HCT116 (cell line): ENCODE results near the gene TMEM232. TPM values are rescaled to one million over a fixed set of nuclear protein-coding genes. Genes with fewer than 3 reads are reported as not detected.

ENCODE experiments used
- ATAC-seq: fragments of 200-7000 bp; cut with Tn5 transposase; 2 replicates; pipeline ENCODE4 v1.9.1; 2020; ENCODE audit warnings: mild to moderate bottlenecking, moderate library complexity
- BruUV-seq: library from RNA; stranded (reverse); fragments of 400-500 nt; replicated peaks from 2 replicates; lab custom pipeline; 2021; lab: Mats Ljungman, UMichigan
- CTCF ChIA-PET: fragments of 300-600 bp; sonication (Branson Sonifier 250); formaldehyde crosslinking; loops from one replicate; lab custom pipeline; 2021; ENCODE audit warnings: antibody characterized with exemption; lab: Charles Lee
- POLR2A ChIA-PET: fragments of 300-600, 350-600 bp; sonication (Branson Sonifier 250); formaldehyde crosslinking; loops from one replicate; lab custom pipeline; 2021; ENCODE audit warnings: antibody characterized with exemption; lab: Charles Lee
- RAD21 ChIA-PET, 2 experiments: fragments of 300-600 bp; sonication (Branson Sonifier 250); formaldehyde crosslinking; loops; one replicate each; lab custom pipeline; 2023; ENCODE audit warnings: low total read pairs in 2 of 2; ENCODE audit not compliant: uncharacterized antibody in 2 of 2, unreplicated experiment in 2 of 2, low non-redundant PET in 1 of 2; lab: Charles Lee
- DNase-seq: peaks from one replicate; pipeline ENCODE4 v3.0.0-alpha.2; 2010; ENCODE audit warnings: low read depth, low spot score
- H2AFZ ChIP-seq: fragments of 200-600 bp; shearing (Covaris generic), sonication (generic); 2 replicates; pipeline ENCODE4 v1.6.1; 2017; ENCODE audit warnings: low read depth, mixed run types, mixed read lengths, antibody characterized with exemption, low read length; ENCODE audit not compliant: poor library complexity, severe bottlenecking
- H3K27ac ChIP-seq: 2 replicates; pipeline ENCODE4 v1.5.1; 2012; ENCODE audit warnings: low read depth, low read length
- H3K27me3 ChIP-seq: fragments of 200-600 bp; sonication (generic); 2 replicates; pipeline ENCODE4 v1.6.1; 2016; ENCODE audit warnings: mixed run types, low read length, mixed read lengths; ENCODE audit not compliant: insufficient read depth
- H3K36me3 ChIP-seq, 2 experiments: fragments of 200-500 bp in 1 of 2; fragments of 200-600 bp in 1 of 2; sonication (Bioruptor generic) in 1 of 2; sonication (generic) in 1 of 2; 2 replicates each; pipeline versions ENCODE4 v1.5.1 to v1.6.1; 2014 to 2016; ENCODE audit warnings: low read length in 2 of 2, inconsistent platforms in 1 of 2, mixed read lengths in 1 of 2, mixed run types in 1 of 2; ENCODE audit not compliant: insufficient read depth in 2 of 2, control insufficient read depth in 1 of 2
- H3K4me1 ChIP-seq, 2 experiments: fragments of 200-600 bp in 1 of 2; sonication (generic) in 1 of 2; 2 replicates each; pipeline versions ENCODE4 v1.5.1 to v1.6.1; 2012 to 2017; ENCODE audit warnings: low read length in 2 of 2, inconsistent platforms in 1 of 2, mild to moderate bottlenecking in 1 of 2, mixed read lengths in 1 of 2, mixed run types in 1 of 2, moderate library complexity in 1 of 2; ENCODE audit not compliant: insufficient read depth in 2 of 2, control insufficient read depth in 1 of 2
- H3K4me2 ChIP-seq: fragments of 200-600 bp; sonication (generic); 2 replicates; pipeline ENCODE4 v1.6.1; 2017; ENCODE audit warnings: mixed run types, low read length, mixed read lengths
- H3K4me3 ChIP-seq, 2 experiments: fragments of 200-600 bp in 1 of 2; sonication (generic) in 1 of 2; replicated peaks in 1 of 2; 2 replicates each; pipeline ENCODE4 v1.5.1; 2011 to 2016; ENCODE audit warnings: low read length in 2 of 2, control low read depth in 1 of 2, low read depth in 1 of 2, mild to moderate bottlenecking in 1 of 2, mixed read lengths in 1 of 2, mixed run types in 1 of 2
- H3K79me2 ChIP-seq: fragments of 200-600 bp; sonication (generic); 2 replicates; pipeline ENCODE4 v1.6.1; 2017; ENCODE audit warnings: mild to moderate bottlenecking, mixed run types, low read length, moderate library complexity, mixed read lengths; ENCODE audit not compliant: insufficient read depth
- H3K9ac ChIP-seq: fragments of 200-600 bp; sonication (generic); 2 replicates; pipeline ENCODE4 v1.6.1; 2016; ENCODE audit warnings: low read length, mixed read lengths
- H3K9me2 ChIP-seq: fragments of 200-600 bp; sonication (generic), shearing (Covaris generic); 2 replicates; pipeline ENCODE4 v1.6.1; 2017; ENCODE audit warnings: mixed run types, mild to moderate bottlenecking, moderate library complexity; ENCODE audit not compliant: insufficient read depth
- H3K9me3 ChIP-seq, 2 experiments: fragments of 200-500 bp in 1 of 2; fragments of 200-600 bp in 1 of 2; sonication (Bioruptor generic) in 1 of 2; sonication (generic) in 1 of 2; 2 replicates each; pipeline ENCODE4 v1.6.1; 2014 to 2017; ENCODE audit warnings: low read length in 2 of 2, mixed read lengths in 2 of 2, inconsistent platforms in 1 of 2, low read depth in 1 of 2, mild to moderate bottlenecking in 1 of 2, mixed run types in 1 of 2, moderate library complexity in 1 of 2; ENCODE audit not compliant: control insufficient read depth in 1 of 2, insufficient read depth in 1 of 2
- H4K20me1 ChIP-seq: fragments of 200-600 bp; sonication (generic), shearing (Covaris generic); 2 replicates; pipeline ENCODE4 v1.6.1; 2017; ENCODE audit warnings: mixed run types, mild to moderate bottlenecking, moderate library complexity; ENCODE audit not compliant: insufficient read depth
- CTCF ChIP-seq, 3 experiments: fragments of 200-600 bp in 1 of 3; sonication (generic) in 1 of 3; IDR thresholded peaks in 2 of 3; conservative IDR thresholded peaks in 1 of 3; 2 replicates each; pipeline ENCODE4 v1.5.1; 2012 to 2017; ENCODE audit warnings: low read depth in 2 of 3, low read length in 2 of 3, antibody characterized with exemption in 1 of 3, borderline replicate concordance in 1 of 3, control low read depth in 1 of 3, mild to moderate bottlenecking in 1 of 3, mixed read lengths in 1 of 3, mixed run types in 1 of 3, moderate library complexity in 1 of 3; ENCODE audit not compliant: insufficient read depth in 1 of 3
- EGR1 ChIP-seq: IDR thresholded peaks from 2 replicates; pipeline ENCODE4 v1.6.1; 2012; ENCODE audit warnings: low read depth
- JUND ChIP-seq: IDR thresholded peaks from 2 replicates; pipeline ENCODE4 v1.6.1; 2012
- MAX ChIP-seq: IDR thresholded peaks from 2 replicates; pipeline ENCODE4 v1.6.1; 2012
- POLR2A ChIP-seq: IDR thresholded peaks from 2 replicates; pipeline ENCODE4 v1.7.0; 2011; ENCODE audit warnings: borderline replicate concordance; ENCODE audit not compliant: insufficient read depth, insufficient read length; ENCODE audit errors: extremely low read depth
- RAD21 ChIP-seq: IDR thresholded peaks from 2 replicates; pipeline ENCODE4 v1.6.1; 2012; ENCODE audit warnings: low read depth, mild to moderate bottlenecking
- REST ChIP-seq: IDR thresholded peaks from 2 replicates; pipeline ENCODE4 v1.6.1; 2012; ENCODE audit warnings: low read depth
- SIN3A ChIP-seq: IDR thresholded peaks from 2 replicates; pipeline ENCODE4 v1.6.1; 2012; ENCODE audit warnings: low read depth
- YY1 ChIP-seq: IDR thresholded peaks from 2 replicates; pipeline ENCODE4 v1.6.1; 2011; ENCODE audit warnings: low read length, low read depth, moderate library complexity, mild to moderate bottlenecking; ENCODE audit not compliant: insufficient replicate concordance; ENCODE audit errors: extremely low read depth
- ZBTB33 ChIP-seq: IDR thresholded peaks from 2 replicates; pipeline ENCODE4 v1.6.1; 2011; ENCODE audit warnings: mild to moderate bottlenecking, low read length, moderate library complexity; ENCODE audit not compliant: insufficient replicate concordance; ENCODE audit errors: extremely low read depth
- ZFX ChIP-seq: fragments of 450-650 bp; IDR thresholded peaks from 2 replicates; pipeline ENCODE4 v1.6.1; 2017
- ZNF274 ChIP-seq: fragments of 200-500 bp; sonication (Bioruptor generic); IDR thresholded peaks from 2 replicates; pipeline ENCODE4 v1.6.1; 2014; ENCODE audit warnings: mild to moderate bottlenecking, low read depth, low read length, inconsistent platforms
- intact Hi-C: fragments of 100-400 bp; cut with micrococcal nuclease; formaldehyde crosslinking; loops from 2 replicates; pipeline ENCODE4 v1.10.0; 2022
- total RNA-seq: library from RNA; stranded (reverse); gene quantifications from one replicate; pipeline ENCODE4 v1.2.1, GENCODE V29; 2021; ENCODE audit not compliant: unreplicated experiment

Gene TMEM232
- total RNA-seq, 1 experiment from 2014 or later: 1.2 TPM

GRCh38 chr5:110496276-110496675 is 230.2 kb downstream of the TMEM232 start:
- Histone ChIP-seq H3K4me1 (no peaks in the 10 kb centered on the region), H3K9ac (no peak overlapping the region), H3K4me3 (no peak overlapping the region), H2AFZ (no peak overlapping the region), H3K9me2 (no peaks in the 10 kb centered on the region), H3K27ac (no peak overlapping the region), H3K4me2 (no peak overlapping the region), H3K79me2 (no peaks in the 10 kb centered on the region), H3K9me3 (no peaks in the 10 kb centered on the region), H3K27me3 (no peaks in the 10 kb centered on the region), H3K36me3 (no peaks in the 10 kb centered on the region), H4K20me1 (no peaks in the 10 kb centered on the region; the same call in 1 of the 2 replicates)
- TF ChIP-seq MAX (no peak), RAD21 (peak; percentile 12; the same call in 1 of the 2 replicates)
- RAD21 ChIA-PET: no interaction called here
- CTCF ChIA-PET: no interaction called here
- no TSS peak for BruUV-seq
- intact Hi-C loops: no loop called here
- POLR2A ChIA-PET: interaction anchor here (0.7 kb wide), 1 partner anchor 55 kb away, joined by 3 read pairs; no protein-coding TSS in a partner anchor
- no peak for ATAC-seq
- DNase-seq: no peak

- Histone ChIP-seq H3K9me3 (no peaks in the 10 kb centered on the region), H3K27ac (no peak overlapping the region), H3K4me3 (no peak overlapping the region), H4K20me1 (no peaks in the 10 kb centered on the region), H3K27me3 (no peaks in the 10 kb centered on the region), H3K4me2 (no peak overlapping the region), H2AFZ (no peak overlapping the region), H3K9me2 (no peaks in the 10 kb centered on the region), H3K36me3 (no peaks in the 10 kb centered on the region), H3K4me1 (no peaks in the 10 kb centered on the region), H3K79me2 (no peaks in the 10 kb centered on the region), H3K9ac (no peak overlapping the region)
- POLR2A ChIA-PET: no interaction called here
- DNase-seq: no peak
- RAD21 ChIA-PET: no interaction called here
- CTCF ChIA-PET: no interaction called here
- ATAC-seq: no peak
- intact Hi-C loops: no loop called here
- BruUV-seq: no TSS peak
- TF ChIP-seq CTCF (IDR thresholded peaks at IDR 0.05 in 2 of 3, conservative IDR thresholded peaks at IDR 0.05 in 1 of 3; ENCODE audit: borderline replicate concordance in 1 of 3, insufficient read depth in 1 of 3, low read depth in 2 of 3, low read length in 2 of 3) (no peak), POLR2A (no peak), EGR1 (no peak), ZBTB33 (no peak), REST (no peak), ZNF274 (no peak), JUND (no peak), YY1 (no peak), ZFX (no peak), SIN3A (no peak), RAD21 (no peak)
Measured at GRCh38 chr5:110492446-110492845, 234.0 kb downstream of the TMEM232 start.
